GM21737 (cell line): ENCODE data around the gene ADARB1.

ENCODE experiments used
- ATAC-seq: cut with Tn5 transposase; IDR thresholded peaks from one replicate; pipeline ENCODE4 v1.9.1; 2021; ENCODE audit warnings: mild to moderate bottlenecking, moderate library complexity; ENCODE audit not compliant: unreplicated experiment

ADARB1 gene

DNA sequence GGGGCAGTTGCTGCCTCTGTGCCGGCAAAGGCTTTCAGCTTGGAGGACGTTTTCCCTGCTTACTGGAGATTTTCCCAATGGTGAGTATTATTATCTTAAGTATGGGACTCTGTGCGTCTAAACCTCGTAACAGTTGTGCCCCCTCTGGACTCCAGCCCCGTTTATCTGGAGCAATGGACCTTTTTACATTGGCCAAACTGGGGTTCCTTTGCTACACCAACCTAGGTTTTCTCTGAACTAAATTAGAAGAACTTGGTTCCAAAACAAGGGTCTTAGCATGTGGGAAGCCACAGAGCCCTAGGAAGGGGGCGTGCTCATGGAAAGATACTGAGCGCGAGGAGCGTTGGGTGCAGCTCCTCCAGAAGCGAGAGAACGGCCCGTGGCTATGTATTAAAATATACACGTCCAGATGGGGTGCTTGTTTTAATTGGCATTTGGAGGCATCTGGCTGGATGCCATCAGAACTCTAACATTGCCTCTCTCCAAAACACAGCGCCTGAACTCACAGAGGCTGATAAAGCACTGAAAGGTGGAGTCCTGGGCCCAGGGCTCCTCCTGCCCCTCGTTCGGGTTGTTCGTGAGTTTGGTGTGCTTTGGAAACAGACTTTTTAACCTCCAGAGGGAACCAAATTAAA lies 184.9 kb downstream of the ADARB1 start:
- ATAC-seq, result no peak

DNA sequence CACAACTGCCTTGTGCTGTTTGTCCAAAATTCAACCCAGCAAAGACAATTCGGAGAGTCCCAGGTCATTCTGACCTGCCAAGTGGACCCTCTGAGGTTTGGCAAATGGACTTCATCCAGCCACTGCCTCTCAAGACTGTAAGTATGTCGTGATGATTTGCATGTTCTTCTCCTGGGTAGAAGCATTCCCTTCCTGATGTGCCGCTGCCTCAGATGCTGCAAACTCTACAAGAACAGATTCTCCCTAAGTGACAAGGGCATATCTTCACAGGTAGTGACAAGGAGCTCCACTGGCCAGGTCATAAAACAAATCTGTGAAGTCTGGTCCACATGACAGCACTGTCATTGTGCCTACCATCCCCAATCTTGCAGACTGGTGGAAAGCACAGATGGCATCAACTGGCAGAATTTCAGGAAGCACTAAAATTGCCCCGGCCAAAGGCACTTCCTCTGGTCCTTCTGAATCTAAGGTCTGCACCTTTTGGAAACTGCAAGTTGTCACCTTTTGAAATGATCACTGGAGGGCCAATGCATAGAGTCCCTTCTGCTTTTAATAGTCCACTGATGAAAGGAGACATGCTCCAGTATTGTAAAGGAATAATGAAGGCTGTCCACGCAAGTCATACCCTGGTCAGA lies 185.9 kb downstream of the ADARB1 start:
- ATAC-seq, result no peak

DNA sequence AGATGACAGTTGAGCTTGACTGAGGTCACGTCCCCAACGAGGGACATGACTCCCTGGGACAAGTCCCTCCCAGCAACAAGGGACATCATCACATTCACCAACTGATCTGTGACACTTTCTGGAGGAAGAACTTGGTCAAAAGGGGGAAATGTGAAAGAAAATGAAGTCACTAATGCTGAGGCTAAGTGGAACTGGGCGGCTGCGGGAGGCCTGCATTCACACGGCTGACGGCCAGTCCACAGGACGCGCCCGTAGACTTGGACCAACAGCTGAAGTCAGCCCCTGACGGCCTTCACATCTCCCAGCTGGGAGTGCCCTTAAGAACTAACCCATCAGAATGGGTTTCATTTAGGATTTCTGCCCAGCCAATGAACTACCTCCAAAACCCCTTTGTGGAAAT lies 186.7 kb downstream of the ADARB1 start:
- no peak for ATAC-seq

DNA sequence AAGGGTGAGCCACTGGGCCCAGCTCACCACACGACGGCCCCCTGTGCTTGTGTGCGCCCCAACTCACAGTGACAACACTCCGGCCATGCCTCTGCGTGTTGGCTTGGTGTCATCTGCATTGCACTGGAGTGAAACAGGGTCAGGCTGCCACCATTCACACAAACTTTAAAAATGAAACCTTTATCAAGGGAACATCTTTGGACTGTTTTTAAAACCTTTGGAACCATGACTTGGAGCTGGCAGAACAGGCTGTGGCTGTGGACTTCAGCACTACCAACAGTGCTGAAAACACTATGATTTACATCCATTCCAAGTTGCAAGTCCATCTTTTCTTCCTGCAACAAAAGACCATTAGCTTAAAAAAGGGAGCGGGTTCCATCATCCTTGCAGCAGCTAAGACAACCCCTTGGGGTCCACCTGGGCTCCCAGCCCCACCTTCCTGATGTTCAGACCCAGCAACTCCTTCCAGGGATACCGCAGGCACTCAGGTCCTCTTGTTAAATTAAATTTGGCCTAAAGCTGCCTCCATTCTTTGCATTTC lies 187.7 kb downstream of the ADARB1 start:
- no peak for ATAC-seq

DNA sequence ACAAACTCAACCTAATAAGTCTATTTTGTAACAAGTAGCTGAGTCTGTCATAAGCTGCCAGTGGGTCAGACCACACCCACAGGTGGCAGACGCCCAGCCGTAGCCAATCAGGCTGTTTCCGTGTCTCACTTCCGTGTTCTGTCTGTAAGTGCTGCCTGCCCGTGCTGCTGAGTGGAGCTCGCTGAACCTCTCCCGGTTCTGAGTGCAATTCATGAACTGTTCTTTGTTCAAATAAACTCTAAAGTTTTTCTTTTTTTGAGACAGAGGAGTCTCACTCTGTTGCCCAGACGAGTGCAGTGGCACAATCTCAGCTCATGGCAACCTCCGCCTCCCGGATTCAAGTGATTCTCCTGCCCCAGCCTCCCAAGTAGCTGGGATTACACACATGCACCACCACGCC lies 188.2 kb downstream of the ADARB1 start:
- ATAC-seq, result no peak

DNA sequence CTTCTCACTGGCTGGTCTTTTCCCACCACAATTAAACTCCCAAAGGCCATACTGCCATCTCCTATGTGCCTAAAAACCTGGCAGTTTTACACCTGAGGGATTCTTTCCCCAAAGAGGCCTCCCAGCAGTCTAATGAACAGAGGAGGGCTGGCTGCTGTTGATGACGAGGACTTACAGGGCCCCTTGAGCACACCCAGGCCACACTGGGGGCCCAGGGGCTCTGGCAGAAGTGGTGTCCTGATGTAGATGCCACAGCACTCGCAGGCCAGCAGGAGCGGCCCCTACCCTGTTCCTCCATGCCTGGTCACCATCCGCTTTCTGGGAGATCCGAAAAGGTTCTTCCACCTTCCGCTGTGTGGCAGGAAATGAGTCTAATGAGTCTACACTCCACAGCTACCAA lies 189.2 kb downstream of the ADARB1 start:
- no peak for ATAC-seq

DNA sequence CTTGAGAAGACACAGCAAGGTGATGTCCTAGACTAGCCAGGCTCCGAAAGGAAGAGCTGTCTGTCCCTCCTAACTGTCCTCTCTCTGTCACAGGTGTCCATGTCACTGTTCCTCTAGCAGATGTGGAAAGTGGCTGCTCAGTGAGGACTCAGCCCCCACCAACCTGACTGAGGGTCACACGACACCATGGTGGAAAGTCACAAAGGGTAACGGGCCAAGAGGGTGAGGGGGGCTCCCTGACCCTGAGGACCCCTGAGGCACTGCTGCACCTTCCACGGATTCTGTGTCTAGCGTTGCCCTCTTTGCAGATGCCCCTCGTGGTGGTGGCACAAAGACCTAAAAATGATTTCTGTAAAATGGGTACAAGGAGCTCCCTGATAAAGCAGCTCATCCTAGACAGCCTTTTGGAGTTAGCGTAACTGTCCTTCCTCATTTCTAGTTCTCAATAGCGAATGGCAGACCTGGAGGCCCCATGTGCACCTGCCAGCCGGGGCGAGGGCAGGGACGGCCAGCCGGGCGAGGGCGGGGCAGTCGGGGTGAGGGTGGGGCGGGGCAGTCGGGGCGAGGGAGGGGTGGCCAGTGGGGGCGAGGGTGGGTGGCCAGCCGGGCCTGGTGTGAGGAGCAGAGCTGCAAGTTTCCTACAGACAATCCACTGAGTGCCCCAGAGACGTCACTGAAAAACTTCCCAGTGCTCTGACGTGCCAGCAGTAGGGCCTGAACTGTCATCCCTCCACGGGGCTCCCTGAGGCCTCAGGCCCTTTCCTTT lies 189.9 kb downstream of the ADARB1 start:
- no peak for ATAC-seq

DNA sequence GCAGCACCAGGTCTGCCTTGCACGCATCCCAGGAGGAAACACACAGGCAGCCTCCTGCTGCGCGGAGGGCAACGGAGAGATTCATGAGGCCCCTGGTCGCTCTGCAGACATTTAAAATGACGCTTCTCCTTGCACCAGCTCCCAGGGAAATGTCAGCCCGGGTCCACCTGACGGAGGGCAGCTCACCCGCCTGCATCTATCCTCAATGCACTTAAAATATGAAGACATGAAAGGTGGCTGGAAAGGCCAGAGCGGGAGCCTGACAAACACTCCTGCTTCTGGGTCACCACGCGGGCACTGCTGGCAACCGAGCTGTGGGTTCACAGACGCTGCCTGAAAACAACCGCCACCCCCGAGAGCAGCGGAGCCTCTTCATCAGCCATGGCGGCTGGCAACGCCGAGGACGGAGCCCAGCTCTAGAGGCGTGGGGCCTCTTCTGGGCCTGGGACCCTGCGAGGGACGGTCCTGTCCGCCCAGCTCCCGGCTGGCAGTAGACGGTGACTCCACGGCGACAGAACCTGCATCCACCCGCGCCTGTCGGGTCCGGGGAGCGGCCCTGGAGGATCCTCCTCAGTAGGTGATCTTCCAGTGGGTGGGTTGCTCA lies 190.6 kb downstream of the ADARB1 start:
- no peak for ATAC-seq

DNA sequence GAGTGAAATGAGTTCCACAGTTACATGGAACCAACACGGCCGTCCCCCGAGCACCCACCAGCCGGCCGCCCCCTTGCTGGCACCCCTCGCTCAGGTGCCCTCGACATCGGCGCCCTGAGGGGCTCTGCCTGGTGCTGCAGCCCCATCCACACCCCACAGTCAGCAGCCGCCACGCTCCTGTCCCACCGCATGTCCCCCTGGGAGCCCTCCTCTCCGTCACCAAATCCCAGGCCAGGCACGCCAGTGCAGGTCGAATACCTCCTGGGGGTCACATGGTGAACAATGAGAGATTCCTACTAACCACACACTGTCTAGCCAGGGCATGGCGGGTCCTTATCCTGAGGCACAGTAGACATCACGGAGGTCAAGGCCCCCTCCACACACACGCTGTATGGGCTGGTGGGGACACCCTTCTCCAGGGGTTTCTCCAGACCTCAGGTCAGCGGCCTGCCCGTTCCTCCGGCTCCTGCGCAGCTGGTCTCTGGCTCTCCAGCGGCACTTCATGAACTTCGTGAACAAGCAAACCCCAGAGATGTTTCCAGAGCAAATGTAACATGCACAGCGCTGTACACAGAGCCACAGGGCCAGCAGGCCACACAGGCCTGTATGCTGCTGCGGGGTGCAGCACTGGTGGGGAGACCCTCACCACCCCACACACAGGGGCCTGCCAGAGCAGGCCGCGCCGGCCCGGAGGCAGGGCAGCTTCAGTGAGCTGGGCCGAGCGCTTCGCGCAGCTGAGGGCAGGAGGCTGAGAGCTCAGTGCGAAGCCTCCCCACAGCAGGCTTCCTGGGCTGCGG lies 191.5 kb downstream of the ADARB1 start:
- no peak for ATAC-seq

DNA sequence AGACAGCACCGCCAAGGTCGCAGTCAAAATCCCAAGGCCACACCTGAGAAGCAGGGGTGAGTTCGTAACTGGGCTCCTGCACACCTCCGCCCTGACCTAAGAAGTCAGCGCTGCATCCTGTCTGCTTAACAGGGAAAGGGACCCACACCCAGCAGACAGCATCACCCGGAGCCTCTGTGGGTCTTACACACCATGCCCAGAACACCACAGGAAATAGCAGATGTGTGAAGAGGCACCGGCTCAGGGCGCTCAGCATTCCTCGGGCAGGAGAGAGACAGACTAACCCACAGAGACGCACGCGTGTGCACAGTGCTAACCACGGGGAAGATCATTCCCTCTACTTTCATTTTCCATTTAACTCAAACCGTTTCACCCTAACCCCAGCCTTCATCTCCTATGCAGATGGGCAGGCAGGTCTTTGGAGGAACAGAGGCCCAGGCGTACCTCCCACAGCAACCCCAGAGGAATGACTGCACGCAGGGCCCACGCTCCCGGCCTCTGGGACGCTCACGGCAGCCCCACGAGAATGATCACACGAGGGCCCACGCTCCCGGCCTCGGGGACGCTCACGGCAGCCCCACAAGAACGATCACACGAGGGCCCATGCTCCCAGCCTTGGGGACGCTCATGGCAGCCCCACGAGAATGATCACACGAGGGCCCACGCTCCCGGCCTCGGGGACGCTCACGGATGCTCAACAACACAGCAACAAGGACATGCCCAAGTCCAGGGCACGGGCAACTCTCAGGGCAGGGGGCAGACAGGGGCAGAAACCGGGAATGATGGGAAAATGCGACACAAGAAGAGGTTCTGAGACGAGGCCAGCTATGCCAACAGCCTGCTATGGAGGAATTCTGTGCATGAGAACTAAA lies 192.4 kb downstream of the ADARB1 start:
- ATAC-seq, result no peak

DNA sequence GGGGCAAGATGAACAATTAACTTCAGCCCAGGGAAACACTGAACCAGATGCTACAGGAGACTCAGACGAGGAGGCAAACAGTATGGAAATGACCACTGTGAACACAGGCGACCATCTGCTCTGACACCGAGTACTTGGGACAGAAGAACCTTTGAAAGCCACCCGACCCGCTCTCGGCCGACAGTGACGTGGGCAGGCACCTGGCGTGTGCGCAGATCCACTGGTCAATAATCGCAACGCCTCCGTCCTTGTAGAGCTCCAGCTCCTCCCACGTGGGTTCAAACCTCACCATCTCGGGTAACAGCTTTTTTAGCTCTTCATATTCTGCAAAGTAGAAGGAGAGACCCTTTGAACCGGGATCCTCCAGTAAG lies 193.0 kb downstream of the ADARB1 start:
- ATAC-seq, result no peak

DNA sequence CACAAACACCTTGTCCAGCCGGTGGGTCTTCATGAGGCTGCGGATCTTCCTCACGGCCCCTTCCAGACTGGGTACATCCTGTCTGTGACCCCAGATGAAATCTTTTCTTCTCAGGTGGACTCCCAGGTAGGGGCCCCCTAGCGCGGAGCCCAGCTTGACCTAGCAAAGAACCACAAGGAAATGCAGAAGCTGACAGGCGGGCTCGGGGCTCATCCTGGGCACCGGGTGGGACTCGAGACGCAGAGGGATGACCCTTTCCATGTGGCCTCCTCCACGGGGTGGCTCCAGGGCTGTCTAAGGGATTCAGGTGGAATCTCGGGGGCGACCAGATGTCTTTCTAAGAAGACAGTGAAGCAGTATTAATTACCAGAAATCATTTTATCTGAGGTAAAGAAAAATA lies 195.5 kb downstream of the ADARB1 start:
- no peak for ATAC-seq

DNA sequence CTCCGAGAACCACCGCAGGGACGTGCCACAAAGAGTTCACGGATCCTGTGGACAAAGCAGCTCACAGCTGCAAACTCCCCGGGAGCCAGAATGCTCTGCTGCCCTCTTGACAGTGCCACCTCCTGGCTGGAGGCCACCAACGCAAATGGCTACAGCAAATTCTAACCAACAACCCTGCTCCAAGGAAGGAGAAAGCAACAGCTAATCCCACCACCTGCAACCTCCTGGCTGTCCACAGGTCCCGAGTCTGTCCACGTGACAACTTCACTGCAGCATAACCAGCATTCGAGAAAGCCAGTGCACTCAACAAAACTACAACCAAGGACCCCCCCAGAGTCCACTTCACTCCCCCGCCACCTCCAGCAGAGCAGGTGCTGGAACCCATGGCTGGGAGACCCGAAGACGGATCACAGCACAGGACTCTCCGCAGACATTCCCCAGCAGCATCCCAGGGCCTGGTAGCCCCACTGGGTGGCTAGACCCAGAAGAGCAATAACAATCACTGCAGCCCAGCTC lies 196.0 kb downstream of the ADARB1 start:
- ATAC-seq, result no peak
